H1 (cell line): ENCODE results near the gene TTF1. TPM values are rescaled to one million over a fixed set of nuclear protein-coding genes. Genes with fewer than 3 reads are reported as not detected.

Source experiments
- CTCF ChIA-PET: fragments of 300-600 bp; sonication (Branson Sonifier 250); formaldehyde crosslinking; loops from one replicate; lab custom pipeline; 2021; ENCODE audit not compliant: partially characterized antibody; lab: Charles Lee
- POLR2A ChIA-PET: fragments of 300-600 bp; sonication (Branson Sonifier 250); formaldehyde crosslinking; loops from one replicate; lab custom pipeline; 2021; ENCODE audit warnings: inconsistent platforms; ENCODE audit not compliant: partially characterized antibody; lab: Charles Lee
- DNase-seq, 2 experiments: peaks; one replicate each; pipeline versions ENCODE4 v3.0.0 to v3.0.0-alpha.2; 2010 to 2022; ENCODE audit warnings: low spot score in 2 of 2, low read depth in 1 of 2, mixed read lengths in 1 of 2
- FAIRE-seq: peaks from 2 replicates; lab custom pipeline; 2011; peaks lifted over from hg19 to GRCh38; lab: Jason Lieb, UNC
- H2AFZ ChIP-seq: 2 replicates; pipeline ENCODE4 v1.8.1; 2012; ENCODE audit warnings: low read length, inconsistent platforms
- H2AK5ac ChIP-seq: 2 replicates; pipeline ENCODE4 v1.6.1; 2013; ENCODE audit warnings: low read depth, low read length
- H2BK120ac ChIP-seq: replicated peaks from 2 replicates; pipeline ENCODE3; 2013; ENCODE audit warnings: low read depth, low read length, inconsistent platforms
- H2BK12ac ChIP-seq: 2 replicates; pipeline ENCODE4 v1.6.1; 2013; ENCODE audit warnings: low read depth, low read length
- H2BK15ac ChIP-seq: 2 replicates; pipeline ENCODE4 v1.6.1; 2013; ENCODE audit warnings: low read length
- H2BK20ac ChIP-seq: 2 replicates; pipeline ENCODE4 v1.6.1; 2013; ENCODE audit warnings: low read length
- H2BK5ac ChIP-seq: 2 replicates; pipeline ENCODE4 v1.6.1; 2013; ENCODE audit warnings: low read depth, low read length
- H3K14ac ChIP-seq: 2 replicates; pipeline ENCODE4 v1.6.1; 2013; ENCODE audit warnings: inconsistent platforms; ENCODE audit not compliant: insufficient read length
- H3K18ac ChIP-seq: 2 replicates; pipeline ENCODE4 v1.6.1; 2013; ENCODE audit warnings: low read length; ENCODE audit errors: extremely low read depth
- H3K23ac ChIP-seq: 2 replicates; pipeline ENCODE4 v1.6.1; 2013; ENCODE audit warnings: inconsistent platforms; ENCODE audit not compliant: insufficient read length
- H3K23me2 ChIP-seq: 2 replicates; pipeline ENCODE4 v1.6.1; 2013; ENCODE audit warnings: low read depth, low read length
- H3K27ac ChIP-seq: 2 replicates; pipeline ENCODE4 v1.6.1; 2011; ENCODE audit warnings: low read depth, low read length, inconsistent platforms
- H3K27me3 ChIP-seq, 4 experiments: replicated peaks in 1 of 4; 1 replicate in 1 of 4; 2 replicates in 3 of 4; pipeline versions ENCODE4 v1.6.1 to v1.8.1; 2011 to 2013; ENCODE audit warnings: low read length in 3 of 4, mild to moderate bottlenecking in 3 of 4, inconsistent platforms in 2 of 4, mixed read lengths in 2 of 4, moderate library complexity in 1 of 4; ENCODE audit not compliant: control insufficient read depth in 3 of 4, insufficient read depth in 3 of 4; ENCODE audit errors: extremely low read depth in 1 of 4
- H3K36me3 ChIP-seq, 4 experiments: 2 replicates each; pipeline versions ENCODE4 v1.6.1 to v1.8.1; 2011 to 2013; ENCODE audit warnings: mild to moderate bottlenecking in 4 of 4, low read length in 3 of 4, moderate library complexity in 2 of 4, control low read depth in 1 of 4, inconsistent platforms in 1 of 4; ENCODE audit not compliant: insufficient read depth in 4 of 4, control insufficient read depth in 2 of 4
- H3K4ac ChIP-seq: replicated peaks from 2 replicates; pipeline ENCODE3; 2013; ENCODE audit warnings: low read length, low read depth, mixed read lengths, inconsistent platforms; ENCODE audit not compliant: insufficient read length
- H3K4me1 ChIP-seq, 4 experiments: replicated peaks in 1 of 4; 1 replicate in 1 of 4; 2 replicates in 3 of 4; pipeline versions ENCODE4 v1.6.1 to v1.8.1; 2011 to 2013; ENCODE audit warnings: low read length in 3 of 4, inconsistent platforms in 2 of 4, mixed read lengths in 1 of 4; ENCODE audit not compliant: insufficient read depth in 4 of 4, control insufficient read depth in 3 of 4
- H3K4me2 ChIP-seq, 2 experiments: 2 replicates each; pipeline versions ENCODE4 v1.6.1 to v1.8.1; 2011 to 2013; ENCODE audit warnings: low read depth in 2 of 2, low read length in 2 of 2, control low read depth in 1 of 2, inconsistent platforms in 1 of 2, mild to moderate bottlenecking in 1 of 2; ENCODE audit not compliant: insufficient read depth in 1 of 2
- H3K4me3 ChIP-seq, 4 experiments: fragments of 200-600, 300-600 bp in 1 of 4; sonication (generic), shearing (Covaris generic), sonication (Bioruptor Twin) in 1 of 4; 2 replicates each; pipeline versions ENCODE4 v1.5.1 to v1.8.1; 2011 to 2016; ENCODE audit warnings: low read length in 4 of 4, low read depth in 3 of 4, control low read depth in 2 of 4, inconsistent platforms in 2 of 4, mild to moderate bottlenecking in 2 of 4, mixed read lengths in 1 of 4, moderate library complexity in 1 of 4; ENCODE audit not compliant: insufficient read depth in 2 of 4; ENCODE audit errors: extremely low read depth in 1 of 4
- H3K56ac ChIP-seq: replicated peaks from 2 replicates; pipeline ENCODE3; 2013; ENCODE audit warnings: low read depth, mild to moderate bottlenecking, mixed read lengths, low read length, inconsistent platforms; ENCODE audit not compliant: insufficient read length
- H3K79me1 ChIP-seq: 2 replicates; pipeline ENCODE4 v1.6.1; 2013; ENCODE audit warnings: low read depth, low read length, control low read depth
- H3K79me2 ChIP-seq, 2 experiments: 2 replicates each; pipeline versions ENCODE4 v1.6.1 to v1.8.1; 2012 to 2013; ENCODE audit warnings: low read length in 2 of 2, mild to moderate bottlenecking in 2 of 2, inconsistent platforms in 1 of 2; ENCODE audit not compliant: insufficient read depth in 2 of 2, control insufficient read depth in 1 of 2
- H3K9ac ChIP-seq, 4 experiments: replicated peaks in 1 of 4; 1 replicate in 1 of 4; 2 replicates in 3 of 4; pipeline versions ENCODE4 v1.6.1 to v1.8.1; 2011 to 2013; ENCODE audit warnings: low read depth in 3 of 4, low read length in 3 of 4, control low read depth in 2 of 4, mild to moderate bottlenecking in 2 of 4, moderate library complexity in 2 of 4, inconsistent platforms in 1 of 4; ENCODE audit errors: extremely low read depth in 1 of 4
- H3K9me3 ChIP-seq, 2 experiments: 2 replicates each; pipeline versions ENCODE4 v1.6.1 to v1.8.1; 2012 to 2013; ENCODE audit warnings: mild to moderate bottlenecking in 2 of 2, moderate library complexity in 2 of 2, control low read depth in 1 of 2, inconsistent platforms in 1 of 2, low read depth in 1 of 2, low read length in 1 of 2, mixed read lengths in 1 of 2; ENCODE audit not compliant: insufficient read depth in 2 of 2
- H4K20me1 ChIP-seq, 2 experiments: replicated peaks in 1 of 2; 2 replicates each; pipeline versions ENCODE3 to v1.8.1; 2011 to 2013; ENCODE audit warnings: inconsistent platforms in 2 of 2, low read length in 2 of 2, mild to moderate bottlenecking in 1 of 2; ENCODE audit not compliant: insufficient read depth in 2 of 2, control insufficient read depth in 1 of 2
- H4K5ac ChIP-seq: 2 replicates; pipeline ENCODE4 v1.6.1; 2013; ENCODE audit warnings: low read length, low read depth, mixed read lengths, inconsistent platforms; ENCODE audit not compliant: insufficient read length
- H4K8ac ChIP-seq: 2 replicates; pipeline ENCODE4 v1.8.0; 2013; ENCODE audit warnings: mild to moderate bottlenecking, moderate library complexity, low read length, inconsistent platforms; ENCODE audit not compliant: insufficient read depth; ENCODE audit errors: extremely low read depth
- H4K91ac ChIP-seq: replicated peaks from 2 replicates; pipeline ENCODE3; 2013; ENCODE audit warnings: low read length, mixed read lengths, inconsistent platforms; ENCODE audit not compliant: insufficient read length
- ATF3 ChIP-seq: IDR thresholded peaks from 2 replicates; pipeline ENCODE4 v1.6.1; 2011; ENCODE audit warnings: low read depth, mild to moderate bottlenecking, low read length; ENCODE audit not compliant: insufficient read depth
- CBX5 ChIP-seq: fragments of 300-800, 300-1000 bp; sonication (generic); IDR thresholded peaks from 2 replicates; pipeline ENCODE4 v1.7.1; 2016; ENCODE audit warnings: antibody characterized with exemption, low read length, low read depth
- CHD1 ChIP-seq: IDR thresholded peaks from 2 replicates; pipeline ENCODE4 v1.6.1; 2012; ENCODE audit warnings: low read depth, low read length, improper control_type of control experiment
- EGR1 ChIP-seq: IDR thresholded peaks from 2 replicates; pipeline ENCODE4 v1.6.1; 2011; ENCODE audit warnings: low read depth, low read length, borderline replicate concordance
- JUND ChIP-seq: IDR thresholded peaks from 2 replicates; pipeline ENCODE4 v1.6.1; 2011; ENCODE audit warnings: mild to moderate bottlenecking, improper control_type of control experiment, low read length
- KDM5A ChIP-seq: fragments of 200-600 bp; IDR thresholded peaks from 2 replicates; pipeline ENCODE4 v1.7.1; 2012; ENCODE audit warnings: mild to moderate bottlenecking, low read length, inconsistent platforms, mixed read lengths
- NANOG ChIP-seq: IDR thresholded peaks from 2 replicates; pipeline ENCODE4 v1.6.1; 2011; ENCODE audit warnings: low read length, low read depth, mild to moderate bottlenecking, inconsistent platforms; ENCODE audit not compliant: insufficient read depth, poor library complexity, severe bottlenecking
- NRF1 ChIP-seq: IDR thresholded peaks from 2 replicates; pipeline ENCODE4 v1.6.1; 2011; ENCODE audit warnings: mild to moderate bottlenecking, low read depth, low read length, improper control_type of control experiment
- SAP30 ChIP-seq: fragments of 300-600 bp; sonication (generic); IDR thresholded peaks from 2 replicates; pipeline ENCODE4 v1.7.1; 2012; ENCODE audit warnings: low read length, moderate library complexity, mild to moderate bottlenecking, inconsistent platforms; ENCODE audit not compliant: insufficient read depth, insufficient replicate concordance
- SRF ChIP-seq: IDR thresholded peaks from 2 replicates; pipeline ENCODE4 v1.6.1; 2011; ENCODE audit warnings: mild to moderate bottlenecking, low read depth, low read length, moderate library complexity
- TAF7 ChIP-seq: optimal IDR thresholded peaks from 2 replicates; pipeline ENCODE3; 2011; ENCODE audit warnings: low read depth, mild to moderate bottlenecking, inconsistent platforms, low read length, moderate library complexity, borderline replicate concordance
- WGBS, 2 experiments: shearing (Covaris generic) in 1 of 2; methylation state at CpG; one replicate each; pipeline versions ENCODE4 v1.1.6 to v1.1.7; 2013 to 2015; ENCODE audit warnings: low lambda C conversion rate in 2 of 2, mixed read lengths in 2 of 2, inconsistent platforms in 1 of 2, low coverage in 1 of 2, missing lambda C conversion rate in 1 of 2; ENCODE audit not compliant: insufficient replicate concordance in 2 of 2, insufficient coverage in 1 of 2, insufficient read length in 1 of 2; ENCODE audit errors: extremely low coverage in 1 of 2, missing lambda C conversion rate in 1 of 2; 5-methylcytosine and 5-hydroxymethylcytosine counted together
- polyA plus RNA-seq, 7 experiments: library from polyadenylated mRNA; depleted of rRNA in 3 of 7; stranded (reverse) in 5 of 7; unstranded in 2 of 7; fragments of >200 nt in 5 of 7; fragments of 200-250 nt in 2 of 7; gene quantifications; 1 replicate in 5 of 7; 2 replicates in 1 of 7; 4 replicates in 1 of 7; pipeline versions ENCODE4 v1.2.1 to v1.2.3, GENCODE V29; 2011 to 2013; ENCODE audit warnings: missing spikeins in 2 of 7, mixed read lengths in 2 of 7
- total RNA-seq: library from RNA; stranded (reverse); fragmentation: NEBNext Ultra II Directional; extraction: Animal tissue kit (Norgen Biotek cat#: 25700); gene quantifications from 2 replicates; pipeline ENCODE4 v1.2.1, GENCODE V29; 2021

Gene TTF1
- total and polyA plus RNA-seq, 2 of the 8 experiments (the other 6 are each of a cell fraction or from before 2014, with no cell fraction given): 7.8 to 22.2 TPM

- H3K36me3 ChIP-seq: peaks cover 26 to 77% (median 67%) of the 10 kb centered on the region in 4 experiments
- H4K20me1 ChIP-seq: no peaks in the 10 kb centered on the region
- no peak for FAIRE-seq
- H4K91ac ChIP-seq: no peak overlapping the region
- H3K4me1 ChIP-seq: no peaks in the 10 kb centered on the region
- ChIA-PET POLR2A (no interaction called here), CTCF (interaction anchor here (1.0 kb wide), 1 partner anchor 694 kb away, joined by 3 read pairs; no protein-coding TSS in a partner anchor)
- H2AFZ ChIP-seq: no peak overlapping the region
- H2BK12ac ChIP-seq: no peak overlapping the region
- no peak overlapping the region for H2BK120ac ChIP-seq
- no peak overlapping the region for H3K4me2 ChIP-seq
- H3K79me1 ChIP-seq: no peaks in the 10 kb centered on the region
- H3K14ac ChIP-seq: no peak overlapping the region
- H3K27me3 ChIP-seq: no peaks in the 10 kb centered on the region
- H3K79me2 ChIP-seq: no peaks in the 10 kb centered on the region
- no peak overlapping the region for H3K4me3 ChIP-seq
- H3K56ac ChIP-seq: no peak overlapping the region
- DNase-seq: no peak
- H3K4ac ChIP-seq: no peak overlapping the region
- H3K23ac ChIP-seq: no peak overlapping the region
- H3K27ac ChIP-seq: no peak overlapping the region
- no peak for TF ChIP-seq CBX5
- TF ChIP-seq CHD1: no peak
- no peak for TF ChIP-seq ATF3
- no peak for TF ChIP-seq EGR1
- TF ChIP-seq SRF: no peak
- TF ChIP-seq KDM5A: no peak
- TF ChIP-seq JUND: no peak
- TF ChIP-seq NRF1: no peak
- no peak for TF ChIP-seq TAF7
- no peak for TF ChIP-seq SAP30
- TF ChIP-seq NANOG: no peak
- H4K5ac ChIP-seq: no peak overlapping the region
- H3K23me2 ChIP-seq: no peaks in the 10 kb centered on the region
- no peak overlapping the region for H2AK5ac ChIP-seq
- H3K18ac ChIP-seq: no peak overlapping the region
- no peak overlapping the region for H2BK20ac ChIP-seq
- H2BK15ac ChIP-seq: no peak overlapping the region
- no peak overlapping the region for H4K8ac ChIP-seq
- no peak overlapping the region for H2BK5ac ChIP-seq
- H3K9ac ChIP-seq: no peak overlapping the region
- H3K9me3 ChIP-seq: no peaks in the 10 kb centered on the region
- WGBS, 2 experiments: 98% methylated on average over 4 of the region's 4 CpGs; no CpG with 5 or more reads in 1 of the 2 experiments
Measured at GRCh38 chr9:132328580-132328979, 78.1 kb downstream of the TTF1 start.
